Measurements from ENCODE around the gene SCRN1. TPM values are rescaled to one million over a fixed set of nuclear protein-coding genes. Genes with fewer than 3 reads are reported as not detected.

The SCRN1 gene
- total and polyA plus RNA-seq, 2 of the 13 experiments (the other 11 are each of a cell fraction or from before 2014, with no cell fraction given) = 43.2 to 49.8 TPM

DNA sequence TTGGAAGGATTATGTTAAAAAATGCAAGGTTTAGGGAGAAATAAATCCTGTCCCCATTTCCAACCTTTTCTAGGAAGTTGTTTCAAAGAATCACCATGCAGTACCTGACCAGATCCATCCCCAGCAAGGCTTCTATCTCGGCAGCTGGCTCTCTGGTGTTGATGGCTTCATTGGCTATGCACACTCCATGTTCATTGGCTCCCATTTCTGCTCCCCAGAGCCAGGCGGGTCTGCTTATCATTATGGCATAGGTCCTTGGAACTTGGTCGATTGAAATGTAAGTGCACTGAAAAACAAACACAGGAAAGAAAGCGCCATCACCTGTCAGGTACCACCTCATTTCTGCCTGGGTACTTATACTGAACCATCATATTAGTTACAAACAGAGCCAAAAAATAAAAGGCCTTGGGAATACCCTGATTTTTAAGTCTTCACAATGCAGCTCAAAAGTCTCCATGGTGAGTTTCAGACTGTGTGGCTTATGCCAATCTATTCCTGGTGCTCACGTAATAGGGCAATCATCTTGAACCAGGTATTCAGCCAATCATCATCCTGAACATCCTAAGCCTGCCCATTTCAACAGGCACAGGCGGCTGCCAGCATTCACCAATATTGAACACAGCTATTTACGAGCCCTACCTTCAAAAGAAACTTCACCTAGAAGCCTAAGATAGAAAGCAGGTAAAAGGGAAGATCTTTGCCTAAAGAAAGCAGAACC, 34.4 kb downstream of the SCRN1 start:
- no peak overlapping the region for H2AFZ ChIP-seq (ENCODE audit: low read length)
- BruUV-seq (replicated peaks) = no TSS peak
- in situ Hi-C loops (cut with HindIII; ENCODE audit: extremely low pct_ligation_motif_present, low pct_unique_long_range_greater_than_20kb) = no loop called here
- peaks cover 2% of the 10 kb centered on the region for H3K79me2 ChIP-seq (ENCODE audit: insufficient read depth, low read length)
- ChIA-PET CTCF (ENCODE audit: low intra/inter-chr PET ratio, low total read pairs) (no interaction called here), POLR2A (no interaction called here)
- 94% methylated on average over 7 of the region's 7 CpGs for WGBS (ENCODE audit: low lambda C conversion rate)
- peaks cover 2% of the 10 kb centered on the region; the same call in 1 of the 2 replicates for H4K20me1 ChIP-seq (ENCODE audit: insufficient read depth, low read length)
- DNase-seq (ENCODE audit: low spot score) (no peak), ATAC-seq (no peak), FAIRE-seq (no peak)
- H3K27me3 ChIP-seq (ENCODE audit: control insufficient read depth in 1 of 2, insufficient read depth in 2 of 2, low read length in 2 of 2) = no peaks in the 10 kb centered on the region
- no peak overlapping the region for H3K9ac ChIP-seq (ENCODE audit: insufficient read depth, low read depth, low read length)
- intact Hi-C loops (cut with micrococcal nuclease; ENCODE audit: unreplicated experiment) = no loop called here
- H3K27ac ChIP-seq (ENCODE audit: extremely low read length, insufficient read depth, low read length) = no peak overlapping the region
- H3K4me3 ChIP-seq (replicated peaks in 1 of 3; ENCODE audit: insufficient read depth in 1 of 3, low read depth in 2 of 3, low read length in 3 of 3) = no peak overlapping the region
- H3K9me3 ChIP-seq (ENCODE audit: low read length) = no peaks in the 10 kb centered on the region
- H3K36me3 ChIP-seq (replicated peaks in 1 of 2; ENCODE audit: control insufficient read depth in 1 of 2, insufficient read depth in 2 of 2, low read length in 2 of 2) = peaks cover 30 to 70% of the 10 kb centered on the region in 2 experiments
- no peak overlapping the region for H3K4me2 ChIP-seq (ENCODE audit: low read depth, low read length)
- no peaks in the 10 kb centered on the region for H3K4me1 ChIP-seq (ENCODE audit: insufficient read depth, low read length)
- TF ChIP-seq TOE1 (CRISPR knock-in tag; IDR thresholded peaks at IDR 0.05) = no peak

DNA sequence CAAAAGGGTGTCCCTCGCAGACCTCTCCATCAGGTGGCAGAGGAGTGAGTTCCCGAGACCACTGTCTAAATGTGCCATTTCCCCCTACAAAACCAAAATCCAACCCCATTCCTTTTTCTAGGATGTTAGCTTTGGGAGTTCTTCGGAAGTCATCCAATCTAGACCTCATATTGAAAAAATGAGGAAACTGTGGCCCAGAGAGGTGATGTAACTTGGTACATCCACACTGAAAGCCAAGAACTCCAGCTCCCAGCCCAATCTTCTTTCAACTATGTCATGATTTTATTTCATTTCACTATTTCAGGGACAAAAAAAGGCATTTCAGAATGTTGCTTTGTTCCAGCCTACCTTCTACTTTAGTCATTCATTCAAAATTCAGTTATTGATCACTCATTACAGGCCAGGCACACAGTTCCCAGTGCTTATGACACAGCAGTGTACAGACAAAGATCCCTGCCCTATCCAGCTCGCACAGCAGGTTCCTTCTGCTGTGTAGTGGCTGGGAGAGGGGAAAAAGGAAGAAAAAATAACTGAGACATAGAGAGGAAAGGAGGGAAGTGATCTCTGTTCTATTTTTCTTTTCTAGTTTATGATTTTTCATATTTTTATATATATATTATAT, 35.8 kb downstream of the SCRN1 start:
- POLR2A ChIA-PET = no interaction called here
- Histone ChIP-seq H3K9ac (ENCODE audit: insufficient read depth, low read depth, low read length) (no peak overlapping the region), H3K36me3 (replicated peaks in 1 of 2; ENCODE audit: control insufficient read depth in 1 of 2, insufficient read depth in 2 of 2, low read length in 2 of 2) (peaks cover 36 to 72% of the 10 kb centered on the region in 2 experiments), H3K4me2 (ENCODE audit: low read depth, low read length) (no peak overlapping the region), H3K4me3 (replicated peaks in 1 of 3; ENCODE audit: insufficient read depth in 1 of 3, low read depth in 2 of 3, low read length in 3 of 3) (no peak overlapping the region), H2AFZ (ENCODE audit: low read length) (no peak overlapping the region), H3K27ac (ENCODE audit: extremely low read length, insufficient read depth, low read length) (no peak overlapping the region), H4K20me1 (ENCODE audit: insufficient read depth, low read length) (peaks cover 2% of the 10 kb centered on the region; the same call in 1 of the 2 replicates), H3K27me3 (ENCODE audit: control insufficient read depth in 1 of 2, insufficient read depth in 2 of 2, low read length in 2 of 2) (no peaks in the 10 kb centered on the region), H3K9me3 (ENCODE audit: low read length) (no peaks in the 10 kb centered on the region), H3K79me2 (ENCODE audit: insufficient read depth, low read length) (peaks cover 2% of the 10 kb centered on the region), H3K4me1 (ENCODE audit: insufficient read depth, low read length) (no peaks in the 10 kb centered on the region)
- BruUV-seq (replicated peaks) = no TSS peak
- CTCF ChIA-PET (ENCODE audit: low intra/inter-chr PET ratio, low total read pairs) = no interaction called here
- WGBS (ENCODE audit: low lambda C conversion rate) = 96% methylated on average over 4 of the region's 4 CpGs
- no peak for FAIRE-seq
- ATAC-seq = no peak
- intact Hi-C loops (cut with micrococcal nuclease; ENCODE audit: unreplicated experiment) (loop anchor here (1.0 kb wide), 1 partner anchor 34 kb away; no protein-coding TSS in a partner anchor), in situ Hi-C loops (cut with HindIII; ENCODE audit: extremely low pct_ligation_motif_present, low pct_unique_long_range_greater_than_20kb) (no loop called here)
- no peak for DNase-seq (ENCODE audit: low spot score)
- no peak for TF ChIP-seq SOX6 (IDR thresholded peaks at IDR 0.05)
- TF ChIP-seq SOX6 (CRISPR knock-in tag; IDR thresholded peaks at IDR 0.05) = no peak
- no peak for TF ChIP-seq ZNF713 (CRISPR knock-in tag; IDR thresholded peaks at IDR 0.05)
- no peak for TF ChIP-seq BHLHE40 (IDR thresholded peaks at IDR 0.05; ENCODE audit: low read length)
- TF ChIP-seq ELF4 (CRISPR knock-in tag; IDR thresholded peaks at IDR 0.05; ENCODE audit: borderline replicate concordance) = no peak
- TF ChIP-seq MAFF (IDR thresholded peaks at IDR 0.05; ENCODE audit: low read depth, low read length) = no peak
- TF ChIP-seq ZFX (CRISPR knock-in tag; IDR thresholded peaks at IDR 0.05; ENCODE audit: low read depth) = no peak
- TF ChIP-seq, protein P1, sequence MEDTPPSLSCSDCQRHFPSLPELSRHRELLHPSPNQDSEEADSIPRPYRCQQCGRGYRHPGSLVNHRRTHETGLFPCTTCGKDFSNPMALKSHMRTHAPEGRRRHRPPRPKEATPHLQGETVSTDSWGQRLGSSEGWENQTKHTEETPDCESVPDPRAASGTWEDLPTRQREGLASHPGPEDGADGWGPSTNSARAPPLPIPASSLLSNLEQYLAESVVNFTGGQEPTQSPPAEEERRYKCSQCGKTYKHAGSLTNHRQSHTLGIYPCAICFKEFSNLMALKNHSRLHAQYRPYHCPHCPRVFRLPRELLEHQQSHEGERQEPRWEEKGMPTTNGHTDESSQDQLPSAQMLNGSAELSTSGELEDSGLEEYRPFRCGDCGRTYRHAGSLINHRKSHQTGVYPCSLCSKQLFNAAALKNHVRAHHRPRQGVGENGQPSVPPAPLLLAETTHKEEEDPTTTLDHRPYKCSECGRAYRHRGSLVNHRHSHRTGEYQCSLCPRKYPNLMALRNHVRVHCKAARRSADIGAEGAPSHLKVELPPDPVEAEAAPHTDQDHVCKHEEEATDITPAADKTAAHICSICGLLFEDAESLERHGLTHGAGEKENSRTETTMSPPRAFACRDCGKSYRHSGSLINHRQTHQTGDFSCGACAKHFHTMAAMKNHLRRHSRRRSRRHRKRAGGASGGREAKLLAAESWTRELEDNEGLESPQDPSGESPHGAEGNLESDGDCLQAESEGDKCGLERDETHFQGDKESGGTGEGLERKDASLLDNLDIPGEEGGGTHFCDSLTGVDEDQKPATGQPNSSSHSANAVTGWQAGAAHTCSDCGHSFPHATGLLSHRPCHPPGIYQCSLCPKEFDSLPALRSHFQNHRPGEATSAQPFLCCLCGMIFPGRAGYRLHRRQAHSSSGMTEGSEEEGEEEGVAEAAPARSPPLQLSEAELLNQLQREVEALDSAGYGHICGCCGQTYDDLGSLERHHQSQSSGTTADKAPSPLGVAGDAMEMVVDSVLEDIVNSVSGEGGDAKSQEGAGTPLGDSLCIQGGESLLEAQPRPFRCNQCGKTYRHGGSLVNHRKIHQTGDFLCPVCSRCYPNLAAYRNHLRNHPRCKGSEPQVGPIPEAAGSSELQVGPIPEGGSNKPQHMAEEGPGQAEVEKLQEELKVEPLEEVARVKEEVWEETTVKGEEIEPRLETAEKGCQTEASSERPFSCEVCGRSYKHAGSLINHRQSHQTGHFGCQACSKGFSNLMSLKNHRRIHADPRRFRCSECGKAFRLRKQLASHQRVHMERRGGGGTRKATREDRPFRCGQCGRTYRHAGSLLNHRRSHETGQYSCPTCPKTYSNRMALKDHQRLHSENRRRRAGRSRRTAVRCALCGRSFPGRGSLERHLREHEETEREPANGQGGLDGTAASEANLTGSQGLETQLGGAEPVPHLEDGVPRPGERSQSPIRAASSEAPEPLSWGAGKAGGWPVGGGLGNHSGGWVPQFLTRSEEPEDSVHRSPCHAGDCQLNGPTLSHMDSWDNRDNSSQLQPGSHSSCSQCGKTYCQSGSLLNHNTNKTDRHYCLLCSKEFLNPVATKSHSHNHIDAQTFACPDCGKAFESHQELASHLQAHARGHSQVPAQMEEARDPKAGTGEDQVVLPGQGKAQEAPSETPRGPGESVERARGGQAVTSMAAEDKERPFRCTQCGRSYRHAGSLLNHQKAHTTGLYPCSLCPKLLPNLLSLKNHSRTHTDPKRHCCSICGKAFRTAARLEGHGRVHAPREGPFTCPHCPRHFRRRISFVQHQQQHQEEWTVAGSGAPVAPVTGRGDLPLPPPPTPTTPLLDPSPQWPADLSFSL (CRISPR knock-in tag; IDR thresholded peaks at IDR 0.05) = no peak
- TF ChIP-seq, protein P2, sequence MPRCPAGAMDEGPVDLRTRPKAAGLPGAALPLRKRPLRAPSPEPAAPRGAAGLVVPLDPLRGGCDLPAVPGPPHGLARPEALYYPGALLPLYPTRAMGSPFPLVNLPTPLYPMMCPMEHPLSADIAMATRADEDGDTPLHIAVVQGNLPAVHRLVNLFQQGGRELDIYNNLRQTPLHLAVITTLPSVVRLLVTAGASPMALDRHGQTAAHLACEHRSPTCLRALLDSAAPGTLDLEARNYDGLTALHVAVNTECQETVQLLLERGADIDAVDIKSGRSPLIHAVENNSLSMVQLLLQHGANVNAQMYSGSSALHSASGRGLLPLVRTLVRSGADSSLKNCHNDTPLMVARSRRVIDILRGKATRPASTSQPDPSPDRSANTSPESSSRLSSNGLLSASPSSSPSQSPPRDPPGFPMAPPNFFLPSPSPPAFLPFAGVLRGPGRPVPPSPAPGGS (CRISPR knock-in tag; IDR thresholded peaks at IDR 0.05) = no peak

All from HepG2 (cell line).